SK-N-SH treated with all-trans-retinoic acid at 6 μM for 48 hours (cell line): ENCODE measurements around the gene DPP6.

Experiments used
- ESRRG ChIP-seq: fragments of 250-450 bp; sonication (Bioruptor Pico); IDR thresholded peaks from 2 replicates; pipeline ENCODE4 v1.6.1; 2021; ENCODE audit warnings: mild to moderate bottlenecking
- GLIS3 ChIP-seq: fragments of 250-450 bp; sonication (Bioruptor Pico); IDR thresholded peaks from 2 replicates; pipeline ENCODE4 v1.5.0; 2020; ENCODE audit warnings: mild to moderate bottlenecking, moderate library complexity
- OSR1 ChIP-seq: fragments of 250-450 bp; sonication (Bioruptor Pico); IDR thresholded peaks from 2 replicates; pipeline ENCODE4 v1.8.0; 2022; ENCODE audit warnings: moderate library complexity, mild to moderate bottlenecking, inconsistent platforms
- PATZ1 ChIP-seq: fragments of 250-450 bp; sonication (Bioruptor Pico); IDR thresholded peaks from 2 replicates; pipeline ENCODE4 v1.8.0; 2020; ENCODE audit warnings: mild to moderate bottlenecking, moderate library complexity, borderline replicate concordance
- POU6F1 ChIP-seq: fragments of 250-450 bp; sonication (Bioruptor Pico); IDR thresholded peaks from 2 replicates; pipeline ENCODE4 v1.8.0; 2021; ENCODE audit warnings: low read depth, mild to moderate bottlenecking, moderate library complexity, borderline replicate concordance
- PPARA ChIP-seq: fragments of 250-450 bp; sonication (Bioruptor Pico); IDR thresholded peaks from 2 replicates; pipeline ENCODE4 v1.5.0; 2020; ENCODE audit warnings: mild to moderate bottlenecking, borderline replicate concordance
- RARB ChIP-seq: fragments of 250-450 bp; sonication (Bioruptor Pico); IDR thresholded peaks from 2 replicates; pipeline ENCODE4 v1.8.0; 2021; ENCODE audit warnings: mild to moderate bottlenecking, moderate library complexity
- SNAI2 ChIP-seq: fragments of 250-450 bp; sonication (Bioruptor Pico); IDR thresholded peaks from 2 replicates; pipeline ENCODE4 v1.5.0; 2020; ENCODE audit warnings: mild to moderate bottlenecking, moderate library complexity
- TSHZ2 ChIP-seq: fragments of 250-450 bp; sonication (Bioruptor Pico); IDR thresholded peaks from 2 replicates; pipeline ENCODE4 v1.5.0; 2020; ENCODE audit warnings: mild to moderate bottlenecking, moderate library complexity
- ZFP3 ChIP-seq: fragments of 250-450 bp; sonication (Bioruptor Pico); IDR thresholded peaks from 2 replicates; pipeline ENCODE4 v1.5.0; 2020; ENCODE audit warnings: mild to moderate bottlenecking, moderate library complexity
- ZFP30 ChIP-seq: fragments of 450-650 bp; formaldehyde crosslinking; IDR thresholded peaks from 2 replicates; pipeline ENCODE4 v1.5.0; 2022; ENCODE audit warnings: mild to moderate bottlenecking, moderate library complexity
- ZNF565 ChIP-seq: fragments of 450-650 bp; formaldehyde crosslinking; conservative IDR thresholded peaks from 2 replicates; pipeline ENCODE4 v1.5.0; 2020; ENCODE audit warnings: low read depth, mild to moderate bottlenecking, moderate library complexity
- ZNF70 ChIP-seq: fragments of 450-650 bp; formaldehyde crosslinking; IDR thresholded peaks from 2 replicates; pipeline ENCODE4 v1.5.0; 2020; ENCODE audit warnings: mild to moderate bottlenecking, moderate library complexity

- TF ChIP-seq TSHZ2 (CRISPR knock-in tag): no peak
- no peak for TF ChIP-seq PATZ1
- TF ChIP-seq RARB: no peak
- TF ChIP-seq GLIS3: no peak
- TF ChIP-seq PPARA (CRISPR knock-in tag): no peak
- TF ChIP-seq POU6F1 (CRISPR knock-in tag): no peak
- TF ChIP-seq SNAI2 (CRISPR knock-in tag): no peak
- TF ChIP-seq ZNF565 (CRISPR knock-in tag): no peak
- no peak for TF ChIP-seq ZFP3 (CRISPR knock-in tag)
- no peak for TF ChIP-seq ESRRG (CRISPR knock-in tag)
- TF ChIP-seq OSR1 (CRISPR knock-in tag): no peak
- TF ChIP-seq ZFP30 (CRISPR knock-in tag): no peak
- no peak for TF ChIP-seq ZNF70 (CRISPR knock-in tag)
Measured at GRCh38 chr7:154419344-154419743, 367.1 kb downstream of the DPP6 start.
